ENCODE data around the gene LBHD1. TPM values are rescaled to one million over a fixed set of nuclear protein-coding genes. Genes with fewer than 3 reads are reported as not detected.
A peak's percentile ranks its signal among the peaks of the same experiment; 100 is the strongest.

Gene LBHD1
- total RNA-seq, 1 experiment from 2014 or later, result 10.4 TPM

DNA sequence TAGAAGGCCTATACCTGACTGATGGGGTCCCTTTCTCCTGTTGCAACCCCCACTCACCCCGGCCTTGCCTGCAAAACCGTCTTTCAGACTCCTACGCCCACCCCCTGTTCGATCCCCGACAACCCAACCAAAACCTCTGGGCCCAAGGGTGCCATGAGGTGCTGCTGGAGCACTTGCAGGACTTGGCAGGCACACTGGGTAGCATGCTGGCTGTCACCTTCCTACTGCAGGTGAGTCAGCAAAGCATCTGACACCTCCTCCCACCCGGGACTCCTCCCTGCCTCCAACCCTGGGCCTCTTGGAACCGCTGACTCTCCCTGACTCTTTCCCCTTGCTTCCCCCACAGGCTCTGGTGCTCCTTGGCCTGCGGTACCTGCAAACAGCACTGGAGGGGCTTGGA is 57.8 kb downstream of the LBHD1 start:
- Histone ChIP-seq H3K9me3 (ENCODE audit: control insufficient read depth, low read depth, low read length) (no peaks in the 10 kb centered on the region), H3K27me3 (ENCODE audit: insufficient read depth, low read length) (no peaks in the 10 kb centered on the region), H3K23me2 (ENCODE audit: insufficient read length, low read depth, low read length, poor library complexity, severe bottlenecking) (peaks cover 13% of the 10 kb centered on the region), H3K79me1 (ENCODE audit: insufficient read depth, low read depth, low read length, poor library complexity, severe bottlenecking) (no peaks in the 10 kb centered on the region), H3K4me1 (ENCODE audit: insufficient read depth, low read length) (no peaks in the 10 kb centered on the region), H2BK120ac (ENCODE audit: low read depth, low read length, poor library complexity, severe bottlenecking) (no peak overlapping the region), H3K4ac (ENCODE audit: low read depth, low read length) (no peak overlapping the region), H4K8ac (replicated peaks; ENCODE audit: insufficient read length, low read depth, low read length) (no peak overlapping the region), H2BK12ac (ENCODE audit: insufficient read length, low read depth, low read length) (no peak overlapping the region), H3K18ac (ENCODE audit: insufficient read length, low read depth, low read length) (no peak overlapping the region), H4K91ac (ENCODE audit: insufficient read length, low read depth, low read length) (no peak overlapping the region), H2BK5ac (ENCODE audit: insufficient read length, low read length) (no peak overlapping the region), H4K20me1 (ENCODE audit: control insufficient read depth, insufficient read depth, insufficient read length) (no peaks in the 10 kb centered on the region), H3K27ac (ENCODE audit: insufficient read length, low read depth, low read length) (no peak overlapping the region), H2AK5ac (ENCODE audit: insufficient read length, low read length) (no peak overlapping the region), H2BK15ac (ENCODE audit: low read depth, low read length) (no peak overlapping the region), H3K79me2 (ENCODE audit: insufficient read depth, low read length) (no peaks in the 10 kb centered on the region), H3K56ac (ENCODE audit: insufficient read length, low read depth, low read length) (no peak overlapping the region), H3T11ph (ENCODE audit: low read length) (no peak overlapping the region), H2BK20ac (ENCODE audit: low read depth, low read length, poor library complexity, severe bottlenecking) (no peak overlapping the region), H3K14ac (ENCODE audit: insufficient read depth, low read length) (no peak overlapping the region), H2AFZ (ENCODE audit: low read length) (no peak overlapping the region), H4K5ac (ENCODE audit: insufficient read length, low read depth, low read length) (no peak overlapping the region), H3K23ac (ENCODE audit: insufficient read length, low read depth, low read length) (no peak overlapping the region), H3K4me2 (ENCODE audit: insufficient read depth, insufficient read length, low read length) (no peak overlapping the region), H3K9ac (ENCODE audit: extremely low read depth, insufficient read length, low read length) (no peak overlapping the region)
- Mint-ChIP-seq H3K27me3 (ENCODE audit: low read depth) (peaks cover 4% of the 10 kb centered on the region), H3K4me3 (peak overlapping the region in 1 of 2 experiments; percentile 41; a peak in 2 of 5 replicates), H3K9me3 (no peaks in the 10 kb centered on the region), H3K27ac (peak overlapping the region; percentile 11 to 87 (median 77); a peak in 3 of 7 replicates), H3K4me1 (peaks cover 17 to 29% of the 10 kb centered on the region in 2 experiments), H3K36me3 (ENCODE audit: insufficient read depth in 1 of 3, low read depth in 3 of 3) (peaks cover 2 to 18% (median 15%) of the 10 kb centered on the region in 3 experiments)
- DNase-seq, result no peak
- TF ChIP-seq, protein P1, sequence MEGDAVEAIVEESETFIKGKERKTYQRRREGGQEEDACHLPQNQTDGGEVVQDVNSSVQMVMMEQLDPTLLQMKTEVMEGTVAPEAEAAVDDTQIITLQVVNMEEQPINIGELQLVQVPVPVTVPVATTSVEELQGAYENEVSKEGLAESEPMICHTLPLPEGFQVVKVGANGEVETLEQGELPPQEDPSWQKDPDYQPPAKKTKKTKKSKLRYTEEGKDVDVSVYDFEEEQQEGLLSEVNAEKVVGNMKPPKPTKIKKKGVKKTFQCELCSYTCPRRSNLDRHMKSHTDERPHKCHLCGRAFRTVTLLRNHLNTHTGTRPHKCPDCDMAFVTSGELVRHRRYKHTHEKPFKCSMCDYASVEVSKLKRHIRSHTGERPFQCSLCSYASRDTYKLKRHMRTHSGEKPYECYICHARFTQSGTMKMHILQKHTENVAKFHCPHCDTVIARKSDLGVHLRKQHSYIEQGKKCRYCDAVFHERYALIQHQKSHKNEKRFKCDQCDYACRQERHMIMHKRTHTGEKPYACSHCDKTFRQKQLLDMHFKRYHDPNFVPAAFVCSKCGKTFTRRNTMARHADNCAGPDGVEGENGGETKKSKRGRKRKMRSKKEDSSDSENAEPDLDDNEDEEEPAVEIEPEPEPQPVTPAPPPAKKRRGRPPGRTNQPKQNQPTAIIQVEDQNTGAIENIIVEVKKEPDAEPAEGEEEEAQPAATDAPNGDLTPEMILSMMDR (conservative IDR thresholded peaks at IDR 0.05), result no peak
- no CpG with 5 or more reads among the region's 8 CpGs for WGBS (ENCODE audit: extremely low coverage, insufficient read length, low lambda C conversion rate)

All from H9 (cell line).